NCI-H2171 treated with DMSO at 0.1 percent for 48 hours (cell line): Measurements from ENCODE around the gene VGLL1.
A peak's percentile ranks its signal among the peaks of the same experiment; 100 is the strongest.

Source experiments
- DNase-seq: peaks from one replicate; lab custom pipeline; 2025; lab: John Stamatoyannopoulos, UW

VGLL1 gene, protein sequence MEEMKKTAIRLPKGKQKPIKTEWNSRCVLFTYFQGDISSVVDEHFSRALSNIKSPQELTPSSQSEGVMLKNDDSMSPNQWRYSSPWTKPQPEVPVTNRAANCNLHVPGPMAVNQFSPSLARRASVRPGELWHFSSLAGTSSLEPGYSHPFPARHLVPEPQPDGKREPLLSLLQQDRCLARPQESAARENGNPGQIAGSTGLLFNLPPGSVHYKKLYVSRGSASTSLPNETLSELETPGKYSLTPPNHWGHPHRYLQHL

DNA sequence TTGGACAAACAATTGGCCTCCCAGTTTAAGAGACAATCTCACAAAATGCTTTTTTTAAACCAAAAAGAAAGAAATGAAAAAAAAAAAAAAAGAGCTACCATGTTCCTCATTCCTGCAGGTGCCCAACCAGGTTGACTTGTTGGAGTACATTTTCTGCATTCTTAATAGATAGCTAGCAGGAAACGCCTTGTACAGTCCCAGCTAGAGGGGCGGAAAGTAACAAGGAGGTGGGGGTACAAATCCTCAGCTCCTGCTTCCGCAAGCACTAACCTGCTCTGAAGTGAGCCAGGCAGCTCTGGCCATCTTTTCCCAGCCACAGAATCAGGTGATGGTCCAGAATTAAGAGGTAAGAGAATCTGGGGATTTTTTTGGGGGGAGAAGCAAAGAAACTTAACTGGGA is at the start of gene VGLL1:
Gene VGLL1, plus strand, starts transcription at position 265 of the 400 bp plus-strand sequence. CDS start 3,806 bp downstream, outside the sequence.
- no peak for DNase-seq

DNA sequence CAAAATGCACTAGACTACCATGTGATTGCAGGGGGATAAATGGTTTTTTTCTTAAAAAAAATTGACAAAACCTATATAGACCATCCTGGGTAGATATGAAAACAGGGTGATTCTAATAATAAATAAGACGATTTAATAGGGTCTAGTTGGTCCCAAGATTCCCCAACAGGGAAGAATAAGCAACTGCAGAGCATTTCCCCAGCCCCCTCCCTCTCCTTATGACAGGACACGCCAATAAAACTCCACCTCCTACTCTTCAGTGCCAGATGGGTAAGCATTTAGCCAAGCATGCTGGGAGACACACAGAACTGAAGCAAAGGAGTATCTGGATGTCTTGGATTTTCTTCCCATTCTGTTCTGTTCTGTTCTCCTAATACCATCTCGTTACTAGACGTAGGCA is 44.4 kb upstream of the VGLL1 start, which contains the start of gene BRS3:
Gene BRS3, plus strand, starts transcription at position 301 of the 400 bp plus-strand sequence. CDS start 168 bp downstream, outside the sequence.
- peak; percentile 16 for DNase-seq

DNA sequence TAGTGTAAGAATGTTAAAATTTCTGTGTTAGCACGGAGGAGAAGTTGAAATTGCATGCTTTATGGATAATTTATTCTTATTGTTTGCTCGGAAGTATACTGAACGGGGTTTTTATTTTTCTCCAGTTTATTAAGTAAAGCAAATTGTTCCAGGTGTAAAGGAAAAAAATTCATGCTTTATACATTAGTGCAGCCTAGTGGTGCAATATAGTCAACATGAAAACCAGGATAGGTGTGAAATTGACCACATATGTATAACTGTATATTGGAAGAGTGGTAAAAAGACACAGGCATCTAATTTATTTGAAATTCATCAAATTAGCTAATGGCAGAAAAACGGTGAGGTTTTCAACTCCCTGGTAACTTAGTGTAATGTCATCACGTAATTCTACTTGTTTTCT is 43.3 kb upstream of the VGLL1 start:
- no peak for DNase-seq

DNA sequence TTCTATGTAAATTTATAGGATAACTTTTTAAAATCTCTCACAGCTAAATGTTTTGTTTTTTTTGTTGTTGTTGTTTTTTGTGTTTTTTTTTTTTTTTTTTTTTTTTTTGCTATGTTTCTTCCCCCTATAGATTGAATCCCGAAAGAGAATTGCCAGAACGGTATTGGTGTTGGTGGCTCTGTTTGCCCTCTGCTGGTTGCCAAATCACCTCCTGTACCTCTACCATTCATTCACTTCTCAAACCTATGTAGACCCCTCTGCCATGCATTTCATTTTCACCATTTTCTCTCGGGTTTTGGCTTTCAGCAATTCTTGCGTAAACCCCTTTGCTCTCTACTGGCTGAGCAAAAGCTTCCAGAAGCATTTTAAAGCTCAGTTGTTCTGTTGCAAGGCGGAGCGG is 40.2 kb upstream of the VGLL1 start:
- no peak for DNase-seq

DNA sequence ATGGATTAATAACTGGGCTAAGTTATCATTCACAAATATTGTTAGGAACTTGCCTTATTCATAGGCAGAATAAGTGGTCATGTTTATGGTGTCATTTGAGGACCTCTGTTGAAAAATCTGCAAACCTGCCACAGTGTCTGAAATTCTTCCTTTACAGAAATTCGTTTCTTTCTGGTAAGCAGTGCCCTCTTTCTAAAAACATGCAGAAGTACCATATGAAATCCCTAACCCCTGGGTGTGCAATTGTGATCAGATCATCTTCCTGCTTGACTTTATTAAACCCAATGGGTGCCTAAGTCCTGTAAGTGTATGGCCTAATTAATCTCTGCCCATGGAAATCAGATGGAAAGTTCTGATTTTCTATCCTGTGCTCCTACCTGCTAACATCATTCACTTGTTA is 39.0 kb upstream of the VGLL1 start:
- DNase-seq, result no peak

DNA sequence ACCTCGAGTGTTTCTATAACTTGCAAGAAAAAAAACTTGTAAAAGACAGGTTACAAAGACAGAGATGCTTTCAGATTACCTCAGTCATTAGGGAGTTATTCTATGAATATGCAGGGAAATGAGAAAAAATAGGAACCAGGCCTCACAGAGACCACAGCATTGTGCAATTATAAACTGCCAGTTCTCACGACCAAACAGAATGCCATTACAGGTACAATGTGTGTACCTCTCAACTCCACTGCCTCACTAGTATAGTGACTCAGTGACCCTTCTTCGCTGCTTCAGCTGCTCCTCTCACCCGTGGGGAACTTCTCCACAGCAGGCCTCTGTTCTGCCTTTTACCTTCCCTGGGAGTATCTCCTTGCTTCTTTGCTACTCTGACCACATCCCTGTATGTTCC is 37.0 kb upstream of the VGLL1 start:
- no peak for DNase-seq

DNA sequence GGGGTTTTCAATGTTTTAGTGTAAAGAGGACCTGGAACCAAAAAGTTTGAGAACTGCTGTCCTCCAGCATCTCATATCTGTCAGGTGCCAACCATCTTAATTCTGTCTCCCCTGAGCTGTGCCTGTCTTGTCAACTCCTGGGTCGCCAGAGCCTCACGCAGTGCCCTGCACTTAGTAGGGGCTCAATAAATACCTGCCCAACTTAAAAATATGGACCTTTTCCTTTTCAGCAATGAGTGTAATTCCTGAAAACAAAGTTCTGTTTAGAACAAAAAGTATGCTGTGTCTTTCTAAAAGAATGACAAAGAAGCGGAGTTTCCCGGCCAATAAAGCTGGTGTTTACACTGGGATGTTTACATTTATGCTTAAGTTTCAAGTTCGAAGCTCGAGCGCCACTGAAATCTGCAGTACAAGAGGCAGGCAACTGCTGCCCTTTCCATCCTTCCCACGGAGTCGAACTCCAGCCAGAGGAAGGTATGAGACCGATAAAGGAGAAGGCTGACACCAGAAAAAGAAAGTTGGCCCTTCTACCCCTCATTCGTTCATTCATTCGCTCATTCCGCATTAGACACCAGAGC is 35.7 kb upstream of the VGLL1 start:
- no peak for DNase-seq

DNA sequence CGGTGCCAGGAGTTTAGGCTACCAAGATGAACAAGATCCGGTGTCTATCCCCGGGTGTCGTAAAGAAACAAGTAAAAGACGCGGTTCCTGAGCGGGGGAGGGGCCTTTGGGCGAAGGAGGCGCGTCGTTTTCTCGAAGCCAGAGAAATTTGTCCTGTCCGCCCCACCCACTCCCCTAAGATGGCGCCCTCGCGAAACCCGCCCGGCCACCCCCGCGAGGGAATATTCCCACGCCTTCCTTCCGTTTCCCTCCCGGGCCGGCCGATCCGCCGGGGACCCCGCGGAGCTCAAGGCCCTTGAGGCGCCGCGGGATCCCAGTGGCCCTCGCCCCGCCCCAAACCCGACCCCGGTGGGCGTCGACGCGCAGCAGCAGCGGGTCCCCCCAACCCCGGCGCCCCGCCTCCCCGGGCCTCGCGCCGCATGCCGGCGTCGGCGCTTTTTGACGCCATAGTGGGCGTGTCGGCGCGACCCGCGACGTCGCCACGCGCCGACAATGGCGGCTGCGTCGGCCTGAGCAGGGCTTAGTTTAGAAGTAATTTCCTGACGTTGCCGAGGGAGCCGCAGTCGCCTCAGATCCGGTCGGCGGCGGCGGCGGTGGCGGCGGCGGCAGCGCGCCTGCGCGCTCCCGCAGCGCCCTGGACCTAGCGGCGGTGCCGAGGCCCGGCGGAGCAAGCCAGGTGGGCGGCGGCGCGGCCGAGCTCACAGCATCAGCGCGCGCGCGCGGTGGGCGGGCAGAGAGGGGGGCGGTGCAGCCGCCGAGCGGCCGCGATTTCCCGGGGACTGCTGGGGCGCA is 35.1 kb upstream of the VGLL1 start:
- peak; percentile 85 for DNase-seq

DNA sequence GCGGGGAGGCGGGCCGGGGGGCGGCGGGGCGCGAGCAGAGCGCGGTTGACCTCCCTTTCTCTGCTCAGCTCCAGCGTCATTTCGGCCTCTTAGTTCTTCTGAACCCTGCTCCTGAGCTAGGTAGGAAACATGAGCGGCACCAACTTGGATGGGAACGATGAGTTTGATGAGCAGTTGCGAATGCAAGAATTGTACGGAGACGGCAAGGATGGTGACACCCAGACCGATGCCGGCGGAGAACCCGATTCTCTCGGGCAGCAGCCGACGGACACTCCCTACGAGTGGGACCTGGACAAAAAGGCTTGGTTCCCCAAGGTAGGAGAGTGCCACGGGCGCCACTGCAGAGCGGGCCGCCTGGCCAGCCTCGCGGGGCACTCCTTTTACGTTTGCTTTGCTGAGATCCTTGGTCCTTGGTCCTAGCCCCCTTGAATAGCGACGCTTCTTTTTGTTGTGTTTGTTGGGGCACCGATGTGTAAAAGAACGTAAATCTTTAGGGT is 34.4 kb upstream of the VGLL1 start, which contains the start of gene HTATSF1:
Gene HTATSF1, plus strand, starts transcription at position 37 of the 497 bp plus-strand sequence. Its CDS starts 93 bp downstream, at position 130.
- DNase-seq, result no peak

DNA sequence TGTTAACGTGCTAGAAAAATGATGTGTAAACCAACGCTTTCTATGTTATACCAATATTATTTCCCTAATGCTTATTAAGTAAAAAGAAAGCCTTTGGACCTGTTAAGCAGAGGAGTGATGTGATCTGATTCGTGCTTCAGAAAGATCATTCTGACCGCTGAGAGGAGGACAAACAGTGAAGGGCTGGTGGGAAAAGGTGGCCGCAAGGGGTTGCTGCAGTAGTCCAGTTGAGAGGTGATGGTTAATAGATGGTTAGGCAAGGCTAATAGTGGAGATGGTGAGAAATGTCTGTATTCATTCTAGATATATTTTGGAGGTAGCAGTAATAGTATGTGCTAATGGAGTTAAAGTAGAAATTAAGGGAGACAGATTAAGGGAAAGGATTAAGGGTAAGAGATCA is 12.9 kb upstream of the VGLL1 start:
- DNase-seq, result no peak

DNA sequence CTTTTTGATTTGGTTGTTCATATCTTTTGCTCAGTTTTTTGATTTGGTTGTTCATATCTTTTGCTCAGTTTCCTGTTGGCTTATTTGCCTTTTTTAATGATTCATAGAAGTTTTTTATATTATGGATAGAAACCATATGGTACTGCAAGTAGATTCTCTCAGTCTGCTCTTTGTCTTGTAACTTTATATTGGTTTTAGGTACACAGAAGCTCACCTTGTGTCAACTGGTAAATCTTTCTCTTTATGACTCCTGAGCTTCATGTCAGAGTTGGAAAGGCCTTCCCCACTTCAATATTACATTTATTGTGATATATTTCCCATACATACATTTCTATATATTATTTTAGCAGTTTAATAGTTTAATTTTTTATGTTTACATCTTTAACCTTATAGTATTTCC is 8.2 kb upstream of the VGLL1 start:
- no peak for DNase-seq

DNA sequence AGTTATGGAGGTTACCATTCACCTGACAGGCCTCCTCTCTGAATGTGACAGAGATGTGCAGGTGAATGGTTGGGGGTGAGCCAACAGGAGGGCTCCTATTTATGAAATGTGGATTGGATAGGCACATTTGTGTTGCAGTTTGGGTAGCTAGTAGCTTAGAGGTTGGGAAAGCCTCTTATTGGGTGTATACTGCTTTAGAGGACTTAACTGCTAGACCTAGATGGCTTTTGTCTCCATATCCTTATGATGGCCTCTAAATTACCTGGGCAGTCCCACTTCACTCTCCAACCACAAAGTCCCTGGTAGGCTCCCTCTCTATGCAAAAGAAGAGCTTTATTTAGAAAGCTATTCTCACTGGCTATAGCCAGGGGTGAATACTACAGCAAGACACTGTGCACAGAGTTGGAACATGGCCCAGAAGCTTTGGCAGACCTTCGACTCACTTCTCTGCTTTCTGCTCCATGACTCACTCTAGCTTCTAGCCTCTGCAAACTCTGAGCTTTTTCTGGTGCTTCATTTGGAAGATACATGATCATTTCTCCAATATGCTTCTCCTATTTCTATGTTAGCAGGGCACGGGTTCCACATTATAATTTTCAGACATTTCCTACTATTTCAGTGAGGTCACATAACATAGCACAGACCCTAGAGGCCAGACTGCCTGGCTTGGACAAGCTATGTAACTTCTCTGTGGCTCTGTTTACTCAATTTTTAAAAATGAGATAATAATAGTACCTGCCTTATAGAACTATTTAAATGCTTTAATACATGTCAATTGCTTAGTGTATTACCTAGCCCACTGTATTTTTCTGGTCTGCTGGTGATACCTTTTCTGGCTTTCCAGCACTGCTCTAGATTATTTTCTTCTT is 6.0 kb upstream of the VGLL1 start:
- no peak for DNase-seq

DNA sequence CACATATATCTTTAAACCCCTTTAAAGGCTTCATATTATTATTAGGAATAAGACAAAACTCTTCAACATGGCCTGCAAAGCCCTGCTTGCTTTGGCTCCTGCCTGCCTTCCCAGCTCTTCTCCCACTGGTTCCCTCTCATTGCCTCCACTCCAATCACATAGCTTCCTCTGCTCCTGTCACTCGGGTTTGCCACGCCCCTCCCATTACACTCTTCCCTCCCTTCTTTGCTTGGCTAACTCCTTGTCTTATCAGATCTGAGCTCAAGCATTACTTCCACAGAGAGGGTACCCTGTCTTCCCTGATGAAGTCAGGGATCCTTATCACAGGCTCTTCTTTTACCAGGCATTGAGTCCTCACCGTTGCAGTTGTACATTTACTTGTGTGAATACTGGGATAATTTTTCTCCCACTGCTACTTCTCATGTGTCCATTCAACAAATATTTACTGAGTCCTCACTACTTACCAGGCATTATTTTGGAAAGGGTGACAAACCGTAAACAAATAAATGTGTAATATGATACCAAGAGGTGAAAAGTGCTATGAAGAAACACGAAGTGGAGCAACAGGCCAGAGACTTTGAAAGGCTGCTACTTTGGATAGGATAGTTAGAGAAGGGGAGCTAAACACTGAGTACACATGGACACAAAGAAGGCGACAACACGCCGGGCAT is 3.2 kb upstream of the VGLL1 start:
- DNase-seq, result peak; percentile 3

DNA sequence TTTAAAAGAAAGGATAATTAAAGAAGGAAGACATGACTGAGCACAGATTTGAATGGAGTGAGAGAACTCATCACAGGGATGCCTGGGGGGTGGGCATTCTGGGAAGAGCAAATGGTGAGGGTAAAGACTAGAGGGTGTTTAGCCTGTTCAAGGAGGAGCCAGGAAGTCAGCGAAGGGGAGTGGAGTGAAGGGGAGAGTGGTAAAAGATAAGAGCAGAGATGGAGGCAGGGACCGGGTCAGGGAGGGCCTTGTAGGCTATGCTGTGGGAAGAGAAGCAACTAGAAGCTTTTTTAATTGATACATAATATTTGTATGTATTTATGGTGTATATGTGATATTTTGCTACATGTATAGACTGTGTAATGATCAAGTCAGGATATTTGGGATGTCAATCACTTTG is 2.2 kb upstream of the VGLL1 start:
- DNase-seq, result no peak

DNA sequence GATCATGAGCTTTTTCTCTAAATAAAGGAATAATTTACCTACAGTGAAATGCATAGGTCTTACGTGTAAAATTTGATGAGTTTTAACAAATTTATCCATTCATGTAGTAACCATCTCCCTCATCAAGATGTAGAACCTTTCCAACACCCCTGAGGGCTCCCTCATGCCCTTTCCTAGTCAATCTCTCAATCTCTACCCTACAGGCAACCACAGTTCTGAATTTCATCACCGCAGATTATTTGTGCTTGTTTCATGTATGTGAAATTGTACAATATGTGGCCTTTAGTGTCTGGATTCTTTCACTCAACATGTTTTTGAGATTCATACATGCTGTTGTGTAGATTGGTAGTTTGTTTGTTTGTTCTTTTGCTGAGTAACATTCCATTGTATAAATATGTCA is 2.1 kb downstream of the VGLL1 start:
- no peak for DNase-seq

DNA sequence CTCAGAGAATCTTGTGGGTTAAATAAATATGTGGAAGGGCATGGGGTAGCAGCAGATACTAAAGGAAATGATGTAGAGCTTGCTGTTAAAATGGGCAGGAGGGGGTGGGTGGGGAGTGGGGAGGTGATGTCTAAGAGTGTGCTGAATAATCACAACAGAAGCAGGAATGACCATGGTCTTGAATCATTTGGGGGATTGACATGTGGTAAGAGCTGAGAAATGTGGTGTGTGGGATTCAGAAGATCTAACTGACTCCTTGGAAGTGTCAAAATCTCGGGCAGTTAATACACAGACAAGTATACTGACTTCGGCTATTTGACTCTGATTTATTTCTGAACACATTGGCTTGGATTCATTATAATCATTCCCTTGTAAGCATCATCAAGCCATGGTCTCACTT is 6.8 kb downstream of the VGLL1 start:
- no peak for DNase-seq

DNA sequence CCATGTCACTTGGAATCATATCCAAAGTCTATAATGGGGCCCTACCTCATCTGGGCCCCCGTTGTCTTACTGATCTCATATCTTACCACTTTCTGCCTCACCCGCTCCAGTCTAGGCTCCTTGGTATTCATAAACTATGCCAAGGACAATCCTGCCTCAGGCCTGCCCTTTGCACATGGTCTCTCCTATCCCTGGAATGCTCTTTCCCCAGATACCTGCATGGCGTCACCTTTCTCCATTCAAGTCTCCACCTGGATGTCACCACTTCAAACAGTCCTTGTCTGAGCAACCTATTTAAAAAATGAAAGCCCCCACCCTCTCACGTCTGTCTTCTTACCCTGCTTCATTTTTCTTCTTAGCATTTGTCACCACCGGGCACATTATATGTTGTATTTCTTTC is 8.2 kb downstream of the VGLL1 start:
- no peak for DNase-seq

DNA sequence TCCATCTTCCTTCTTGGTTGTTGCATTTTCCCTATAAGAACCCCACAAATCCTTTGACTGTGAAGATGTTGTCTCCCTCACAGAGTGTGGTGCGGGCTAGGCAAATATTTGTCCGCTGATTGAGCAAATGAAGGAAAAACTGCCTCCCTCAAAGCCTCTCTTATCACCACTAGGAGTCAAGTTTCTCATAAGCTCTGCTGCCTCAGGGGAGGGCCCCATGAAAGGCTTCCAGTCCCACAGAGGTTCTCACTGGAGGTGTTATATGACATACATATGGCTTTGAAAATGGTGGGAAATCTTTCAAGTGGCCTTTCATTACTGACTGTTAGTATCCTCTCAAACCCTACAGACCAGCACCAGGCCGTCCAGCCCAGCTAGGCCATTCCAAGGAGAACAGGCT is 9.3 kb downstream of the VGLL1 start:
- no peak for DNase-seq

DNA sequence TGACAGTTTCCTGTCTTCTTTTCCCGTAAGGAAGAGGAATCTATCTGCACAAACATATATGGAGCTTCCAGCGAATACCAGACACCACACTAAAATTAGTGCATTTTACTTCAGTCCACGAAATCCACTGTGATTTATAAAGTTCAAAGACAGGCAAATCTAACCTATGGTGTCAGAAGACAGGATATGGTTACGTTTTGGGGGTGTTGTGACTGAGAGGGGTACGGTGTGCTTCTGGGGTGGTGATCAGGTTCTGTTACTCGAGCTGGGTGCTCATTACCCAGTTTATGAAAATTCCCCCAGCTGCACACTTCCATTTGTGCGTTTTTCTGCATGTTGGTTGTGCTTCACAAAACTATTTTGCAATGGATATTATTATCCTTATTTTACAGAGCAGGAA is 10.3 kb downstream of the VGLL1 start:
- DNase-seq, result no peak

DNA sequence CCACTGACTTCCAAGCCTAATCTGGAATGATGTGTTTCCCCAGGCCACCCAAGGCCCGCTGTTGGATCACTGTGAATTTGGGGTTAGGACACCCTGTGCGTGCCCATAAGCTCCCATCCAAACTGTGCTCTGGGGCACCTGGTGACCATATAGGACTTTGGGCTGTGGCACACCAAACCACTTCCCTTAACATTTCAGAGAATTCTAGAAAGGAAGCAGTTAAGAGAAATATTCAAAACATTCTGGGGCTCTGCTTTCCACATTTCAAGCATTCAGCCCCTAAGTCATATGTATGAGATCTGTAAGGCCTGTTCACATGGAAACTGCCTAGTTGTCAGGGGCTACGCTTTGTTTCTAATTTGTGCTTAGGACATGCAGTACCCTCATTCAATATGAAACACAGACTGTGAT is 14.4 kb downstream of the VGLL1 start:
- no peak for DNase-seq

DNA sequence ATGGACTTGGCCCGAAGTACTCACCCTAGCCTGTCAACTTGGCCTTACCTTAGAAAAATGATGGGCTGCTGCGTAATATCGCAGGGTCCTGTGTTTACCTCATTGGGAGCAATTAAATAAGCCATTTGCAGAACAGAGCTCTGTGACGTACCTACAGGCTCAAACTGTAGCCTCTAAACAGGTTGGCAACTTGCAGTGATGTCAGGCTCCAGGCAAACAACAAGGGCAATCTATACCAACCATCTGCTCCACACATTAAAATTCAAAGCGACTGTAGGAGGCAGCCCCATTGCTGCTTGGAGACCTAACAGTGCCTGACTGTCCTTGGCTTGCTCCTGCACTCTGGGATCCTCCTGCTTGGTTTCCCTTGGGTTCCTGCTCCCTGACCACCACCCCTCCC is 17.2 kb downstream of the VGLL1 start:
- DNase-seq, result peak; percentile 52
